HepG2 (cell line): ENCODE data around the gene PA2G4.

Experiments used
- ARID2 ChIP-seq: sonication (generic); formaldehyde crosslinking; IDR thresholded peaks from 2 replicates; pipeline ENCODE4 v1.8.1; 2022; ENCODE audit warnings: mild to moderate bottlenecking, missing genetic modification reagents, borderline replicate concordance
- CTCF ChIP-seq: sonication (generic); formaldehyde crosslinking; IDR thresholded peaks from 2 replicates; pipeline ENCODE4 v1.5.0; 2020; ENCODE audit warnings: mild to moderate bottlenecking, missing genetic modification reagents, moderate library complexity
- KDM5A ChIP-seq: fragments of 200-600 bp; sonication (generic); IDR thresholded peaks from 2 replicates; pipeline ENCODE4 v1.7.0; 2018; ENCODE audit warnings: antibody characterized with exemption, mild to moderate bottlenecking, low read length, borderline replicate concordance
- MAFK ChIP-seq, 2 experiments: IDR thresholded peaks in 1 of 2; conservative IDR thresholded peaks in 1 of 2; 2 replicates each; pipeline ENCODE4 v1.6.1; 2011; ENCODE audit warnings: improper control_type of control experiment in 2 of 2, low read length in 2 of 2
- NCOR1 ChIP-seq: fragments of 200-600 bp; sonication (generic); IDR thresholded peaks from 2 replicates; pipeline ENCODE4 v1.7.0; 2017; ENCODE audit warnings: antibody characterized with exemption, low read length, borderline replicate concordance
- POLR2A ChIP-seq, 2 experiments: IDR thresholded peaks; 2 replicates each; pipeline ENCODE4 v1.6.1; 2011; ENCODE audit warnings: low read depth in 2 of 2, low read length in 2 of 2, mild to moderate bottlenecking in 1 of 2, moderate library complexity in 1 of 2; ENCODE audit not compliant: insufficient read depth in 1 of 2
- SMAD1 ChIP-seq: sonication (generic); formaldehyde crosslinking; IDR thresholded peaks from 2 replicates; pipeline ENCODE4 v1.4.0; 2020; ENCODE audit warnings: missing genetic modification reagents, low read depth, mild to moderate bottlenecking, borderline replicate concordance
- SP4 ChIP-seq: sonication (generic); formaldehyde crosslinking; IDR thresholded peaks from 2 replicates; pipeline ENCODE4 v1.8.1; 2023; ENCODE audit warnings: mild to moderate bottlenecking, missing genetic modification reagents
- ZNF407 ChIP-seq: sonication (generic); formaldehyde crosslinking; IDR thresholded peaks from one replicate; pipeline ENCODE4 v1.5.1; 2020; ENCODE audit warnings: mild to moderate bottlenecking, missing genetic modification reagents; ENCODE audit errors: not compliant biosample characterization
- ZNF512 ChIP-seq: sonication (generic); formaldehyde crosslinking; IDR thresholded peaks from 2 replicates; pipeline ENCODE4 v1.4.0; 2020; ENCODE audit warnings: mild to moderate bottlenecking, missing genetic modification reagents
- ZNF564 ChIP-seq: sonication (generic); formaldehyde crosslinking; IDR thresholded peaks from 2 replicates; pipeline ENCODE4 v1.8.1; 2023; ENCODE audit warnings: mild to moderate bottlenecking, missing genetic modification reagents
- ZNF761 ChIP-seq: sonication (generic); formaldehyde crosslinking; conservative IDR thresholded peaks from 2 replicates; pipeline ENCODE4 v1.4.0; 2020; ENCODE audit warnings: mild to moderate bottlenecking, missing genetic modification reagents

- no peak for TF ChIP-seq ZNF761 (CRISPR knock-in tag)
- 0 out of 4 replicates have a peak, but pooled peaks have one; percentile 10 to 23 for TF ChIP-seq MAFK (conservative IDR thresholded peaks at IDR 0.05 in 1 of 2, IDR thresholded peaks at IDR 0.05 in 1 of 2; ENCODE audit: low read length in 2 of 2)
- TF ChIP-seq NCOR1, result no peak
- no peak for TF ChIP-seq ARID2
- TF ChIP-seq CTCF, result no peak
- no peak for TF ChIP-seq SP4 (CRISPR knock-in tag)
- TF ChIP-seq POLR2A (IDR thresholded peaks at IDR 0.05; ENCODE audit: insufficient read depth in 1 of 2, low read depth in 2 of 2, low read length in 2 of 2), result no peak
- TF ChIP-seq ZNF407 (CRISPR knock-in tag), result no peak
- TF ChIP-seq ZNF564, result no peak
- TF ChIP-seq ZNF512 (CRISPR knock-in tag), result no peak
- no peak for TF ChIP-seq KDM5A
- TF ChIP-seq SMAD1 (CRISPR knock-in tag), result no peak
Observed at GRCh38 chr12:56146492-56147460, 42.4 kb downstream of the PA2G4 start.
